PC-9 (cell line): Measurements from ENCODE around the gene PTPRG. TPM values are rescaled to one million over a fixed set of nuclear protein-coding genes. Genes with fewer than 3 reads are reported as not detected.
"Not testable (repeated sequence)": the region's sequence is repeated elsewhere in the genome, so short reads cannot be mapped to it uniquely, and the experiment has no call there.

Source experiments
- BruUV-seq: library from RNA; stranded (reverse); fragments of 400-500 nt; replicated peaks from 2 replicates; lab custom pipeline; 2021; lab: Mats Ljungman, UMichigan
- CTCF ChIA-PET: fragments of 300-600 bp; sonication (Branson Sonifier 250); formaldehyde crosslinking; loops from one replicate; lab custom pipeline; 2022; ENCODE audit warnings: antibody characterized with exemption; lab: Charles Lee
- POLR2A ChIA-PET: fragments of 300-600 bp; sonication (Branson Sonifier 250); formaldehyde crosslinking; loops from one replicate; lab custom pipeline; 2022; ENCODE audit warnings: antibody characterized with exemption; ENCODE audit not compliant: unreplicated experiment; lab: Charles Lee
- DNase-seq, 2 experiments: peaks; one replicate each; pipeline versions ENCODE4 v3.0.0 to v3.0.0-alpha.2; 2015 to 2022; ENCODE audit warnings: mixed read lengths in 1 of 2
- H2AFZ ChIP-seq: fragments of 200-600 bp; sonication (generic); 2 replicates; pipeline ENCODE4 v1.8.1; 2017; ENCODE audit warnings: antibody characterized with exemption
- H3F3A ChIP-seq: fragments of 200-600 bp; sonication (generic); 2 replicates; pipeline ENCODE4 v1.8.1; 2017; ENCODE audit warnings: antibody characterized with exemption, mild to moderate bottlenecking, low read depth; ENCODE audit not compliant: insufficient read depth
- H3K27ac ChIP-seq: fragments of 200-600 bp; sonication (generic); 2 replicates; pipeline ENCODE4 v1.6.1; 2016; ENCODE audit warnings: mixed run types
- H3K27me3 ChIP-seq: fragments of 200-600 bp; sonication (generic); 2 replicates; pipeline ENCODE4 v1.6.1; 2016; ENCODE audit warnings: low read depth, mixed run types; ENCODE audit not compliant: insufficient read depth
- H3K36me3 ChIP-seq: fragments of 200-600 bp; sonication (generic); 2 replicates; pipeline ENCODE4 v1.6.1; 2016; ENCODE audit warnings: low read depth, mixed run types
- H3K4me1 ChIP-seq: fragments of 200-600 bp; sonication (generic); replicated peaks from 2 replicates; pipeline ENCODE4 v1.6.1; 2016; ENCODE audit warnings: mixed run types; ENCODE audit not compliant: insufficient read depth
- H3K4me2 ChIP-seq: fragments of 200-600 bp; sonication (generic); 2 replicates; pipeline ENCODE4 v1.6.1; 2017; ENCODE audit warnings: mixed run types
- H3K4me3 ChIP-seq: fragments of 200-600 bp; sonication (generic); 2 replicates; pipeline ENCODE4 v1.6.1; 2016; ENCODE audit warnings: mixed run types
- H3K79me2 ChIP-seq: fragments of 200-600 bp; sonication (generic); 2 replicates; pipeline ENCODE4 v1.6.1; 2017; ENCODE audit warnings: low read depth, mixed run types
- H3K9me2 ChIP-seq: fragments of 200-600 bp; sonication (generic); 2 replicates; pipeline ENCODE4 v1.8.1; 2017; ENCODE audit warnings: mild to moderate bottlenecking; ENCODE audit not compliant: insufficient read depth
- H3K9me3 ChIP-seq: fragments of 200-600 bp; sonication (generic); 2 replicates; pipeline ENCODE4 v1.8.1; 2016; ENCODE audit warnings: low read depth; ENCODE audit not compliant: insufficient read depth
- H4K20me1 ChIP-seq: fragments of 200-600 bp; sonication (generic); 2 replicates; pipeline ENCODE4 v1.8.1; 2017; ENCODE audit not compliant: insufficient read depth
- CTCF ChIP-seq: fragments of 200-600 bp; sonication (generic); conservative IDR thresholded peaks from 2 replicates; pipeline ENCODE4 v1.6.1; 2017; ENCODE audit warnings: mixed run types, antibody characterized with exemption, mild to moderate bottlenecking, moderate library complexity
- EZH2 ChIP-seq: fragments of 200-600 bp; sonication (generic); IDR thresholded peaks from 2 replicates; pipeline ENCODE4 v1.8.0; 2017; ENCODE audit warnings: antibody characterized with exemption, low read depth
- intact Hi-C: fragments of 100-400 bp; cut with micrococcal nuclease; formaldehyde crosslinking; loops from one replicate; pipeline ENCODE4 v1.10.0; 2022; ENCODE audit not compliant: unreplicated experiment
- total RNA-seq: library from RNA; stranded (reverse); gene quantifications from 2 replicates; pipeline ENCODE4 v1.2.3, GENCODE V29; 2021

PTPRG gene
- total RNA-seq, 1 experiment from 2014 or later = 32.9 TPM

- no peak overlapping the region for H3K4me3 ChIP-seq
- no peak for TF ChIP-seq CTCF
- TF ChIP-seq EZH2 = no peak
- no peak overlapping the region for H3K27ac ChIP-seq
- no peaks in the 10 kb centered on the region for H3K79me2 ChIP-seq
- no peak for DNase-seq
- no peaks in the 10 kb centered on the region for H3K27me3 ChIP-seq
- no peaks in the 10 kb centered on the region for H3K4me1 ChIP-seq
- no peaks in the 10 kb centered on the region for H3K36me3 ChIP-seq
- ChIA-PET POLR2A (no interaction called here), CTCF (no interaction called here)
- no peaks in the 10 kb centered on the region for H3K9me2 ChIP-seq
- H3K4me2 ChIP-seq = no peak overlapping the region
- H4K20me1 ChIP-seq = no peaks in the 10 kb centered on the region
- H3F3A ChIP-seq = no peaks in the 10 kb centered on the region
- intact Hi-C loops = no loop called here
- no peak overlapping the region for H2AFZ ChIP-seq
- no TSS peak for BruUV-seq
- no peaks in the 10 kb centered on the region for H3K9me3 ChIP-seq
Measured at GRCh38 chr3:61545716-61546115, 15.7 kb upstream of the PTPRG start.

- intact Hi-C loops = no loop called here
- ChIA-PET POLR2A (no interaction called here), CTCF (no interaction called here)
- H3K4me3 ChIP-seq = no peak overlapping the region
- no peak overlapping the region for H2AFZ ChIP-seq
- H3K4me2 ChIP-seq = no peak overlapping the region
- H3K27ac ChIP-seq = no peak overlapping the region
- no peak for DNase-seq
- no peaks in the 10 kb centered on the region for H4K20me1 ChIP-seq
- H3K27me3 ChIP-seq = no peaks in the 10 kb centered on the region
- H3K36me3 ChIP-seq = no peaks in the 10 kb centered on the region
- no peaks in the 10 kb centered on the region for H3K9me2 ChIP-seq
- TF ChIP-seq EZH2 = no peak
- no peak for TF ChIP-seq CTCF
- no peaks in the 10 kb centered on the region for H3K9me3 ChIP-seq
- no peaks in the 10 kb centered on the region for H3K79me2 ChIP-seq
- no peaks in the 10 kb centered on the region for H3F3A ChIP-seq
- BruUV-seq = no TSS peak
- H3K4me1 ChIP-seq = no peaks in the 10 kb centered on the region
Measured at GRCh38 chr3:61547625-61548024, 13.7 kb upstream of the PTPRG start.

GRCh38 chr3:61552704-61553103, 8.7 kb upstream of the PTPRG start:
- H3K4me2 ChIP-seq, H3F3A ChIP-seq, H3K27me3 ChIP-seq, CTCF ChIA-PET, H3K9me2 ChIP-seq, H2AFZ ChIP-seq, H3K9me3 ChIP-seq, H3K79me2 ChIP-seq, DNase-seq, H3K4me3 ChIP-seq, intact Hi-C loops, H4K20me1 ChIP-seq, BruUV-seq, H3K4me1 ChIP-seq, POLR2A ChIA-PET, H3K27ac ChIP-seq, H3K36me3 ChIP-seq: not testable (repeated sequence)

- H3K36me3 ChIP-seq = no peaks in the 10 kb centered on the region
- ChIA-PET POLR2A (interaction anchor here (0.5 kb wide), 1 partner anchor 135 kb away, joined by 7 read pairs; no protein-coding TSS in a partner anchor), CTCF (no interaction called here)
- no peaks in the 10 kb centered on the region for H3K27me3 ChIP-seq
- no peaks in the 10 kb centered on the region for H3K9me3 ChIP-seq
- intact Hi-C loops = no loop called here
- H4K20me1 ChIP-seq = no peaks in the 10 kb centered on the region
- DNase-seq = no peak
- H3K27ac ChIP-seq = no peak overlapping the region
- H3K4me3 ChIP-seq = no peak overlapping the region
- no peaks in the 10 kb centered on the region for H3F3A ChIP-seq
- TF ChIP-seq EZH2 (no peak), CTCF (no peak)
- H3K4me2 ChIP-seq = peak overlapping the region; percentile 84; the same call in 1 of the 2 replicates
- H3K79me2 ChIP-seq = 0 out of 2 replicates have a peak, but pooled peaks cover 5% of the 10 kb centered on the region
- no peak overlapping the region for H2AFZ ChIP-seq
- no peaks in the 10 kb centered on the region for H3K9me2 ChIP-seq
- no TSS peak for BruUV-seq
- no peaks in the 10 kb centered on the region for H3K4me1 ChIP-seq
Measured at GRCh38 chr3:61559136-61559731, 2.1 kb upstream of the PTPRG start.
